ENCODE results near the gene CYB5R3. TPM values are rescaled to one million over a fixed set of nuclear protein-coding genes. Genes with fewer than 3 reads are reported as not detected.
A peak's percentile ranks its signal among the peaks of the same experiment; 100 is the strongest.

Gene CYB5R3
- polyA plus RNA-seq, 1 donor (not counting 4 experiments of a cell fraction or from before 2014, with no cell fraction given) = 102 TPM

DNA sequence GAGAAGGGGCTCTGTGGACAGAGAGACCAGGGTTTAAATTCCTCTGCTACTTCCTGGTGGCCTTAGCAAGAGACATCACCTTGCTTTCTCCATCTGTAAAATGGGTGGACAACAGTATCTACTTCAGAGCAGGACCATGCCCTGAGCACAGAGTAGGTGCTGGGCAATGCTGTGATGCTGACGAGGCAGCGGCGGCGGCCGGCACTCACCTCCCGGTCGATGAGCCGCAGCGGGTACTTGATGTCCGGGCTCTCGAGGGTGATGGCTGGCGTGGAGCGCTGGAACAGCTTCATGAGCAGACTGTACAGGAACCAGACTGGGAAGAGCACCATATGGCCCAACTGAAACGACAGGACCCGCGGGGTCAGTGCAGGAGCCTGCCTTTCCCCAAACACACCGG, 12.7 kb downstream of the CYB5R3 start:
- FAIRE-seq (no peak), DNase-seq (ENCODE audit: low read depth, low spot score) (no peak)
- Histone ChIP-seq H3K27ac (ENCODE audit: control insufficient read depth, insufficient read depth, low read length) (peak overlapping the region; percentile 73), H3K9me1 (ENCODE audit: control insufficient read depth, extremely low read depth, insufficient read depth, low read length) (no peaks in the 10 kb centered on the region), H3K9me3 (ENCODE audit: control insufficient read depth, low read depth, low read length) (no peaks in the 10 kb centered on the region), H3K4me1 (ENCODE audit: control insufficient read depth, extremely low read depth, insufficient read depth, low read length) (peaks cover 23% of the 10 kb centered on the region), H3K27me3 (ENCODE audit: control insufficient read depth, extremely low read depth, insufficient read depth, low read length) (no peaks in the 10 kb centered on the region), H3K79me2 (ENCODE audit: control insufficient read depth, insufficient read depth, low read length) (peaks cover 49% of the 10 kb centered on the region), H4K20me1 (ENCODE audit: control insufficient read depth, extremely low read depth, insufficient read depth, low read length) (no peaks in the 10 kb centered on the region), H3K4me3 (ENCODE audit: control insufficient read depth in 2 of 3, extremely low read depth in 1 of 3, insufficient read depth in 2 of 3, low read depth in 1 of 3, low read length in 3 of 3) (no peak overlapping the region), H3K4me2 (ENCODE audit: control insufficient read depth, extremely low read depth, insufficient read depth, low read depth, low read length) (no peak overlapping the region), H3K9ac (ENCODE audit: control insufficient read depth, extremely low read depth, insufficient read depth, low read length) (no peak overlapping the region), H2AFZ (ENCODE audit: control insufficient read depth, low read length) (no peak overlapping the region), H3K36me3 (ENCODE audit: control insufficient read depth in 2 of 2, extremely low read depth in 1 of 2, insufficient read depth in 2 of 2, low read length in 2 of 2) (peaks cover 16 to 19% of the 10 kb centered on the region in 2 experiments)
- TF ChIP-seq, protein P1, sequence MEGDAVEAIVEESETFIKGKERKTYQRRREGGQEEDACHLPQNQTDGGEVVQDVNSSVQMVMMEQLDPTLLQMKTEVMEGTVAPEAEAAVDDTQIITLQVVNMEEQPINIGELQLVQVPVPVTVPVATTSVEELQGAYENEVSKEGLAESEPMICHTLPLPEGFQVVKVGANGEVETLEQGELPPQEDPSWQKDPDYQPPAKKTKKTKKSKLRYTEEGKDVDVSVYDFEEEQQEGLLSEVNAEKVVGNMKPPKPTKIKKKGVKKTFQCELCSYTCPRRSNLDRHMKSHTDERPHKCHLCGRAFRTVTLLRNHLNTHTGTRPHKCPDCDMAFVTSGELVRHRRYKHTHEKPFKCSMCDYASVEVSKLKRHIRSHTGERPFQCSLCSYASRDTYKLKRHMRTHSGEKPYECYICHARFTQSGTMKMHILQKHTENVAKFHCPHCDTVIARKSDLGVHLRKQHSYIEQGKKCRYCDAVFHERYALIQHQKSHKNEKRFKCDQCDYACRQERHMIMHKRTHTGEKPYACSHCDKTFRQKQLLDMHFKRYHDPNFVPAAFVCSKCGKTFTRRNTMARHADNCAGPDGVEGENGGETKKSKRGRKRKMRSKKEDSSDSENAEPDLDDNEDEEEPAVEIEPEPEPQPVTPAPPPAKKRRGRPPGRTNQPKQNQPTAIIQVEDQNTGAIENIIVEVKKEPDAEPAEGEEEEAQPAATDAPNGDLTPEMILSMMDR (optimal IDR thresholded peaks at IDR 0.05 in 1 of 3, IDR thresholded peaks at IDR 0.05 in 1 of 3, conservative IDR thresholded peaks at IDR 0.05 in 1 of 3; ENCODE audit: extremely low read depth in 1 of 3, insufficient read depth in 2 of 3, low read length in 3 of 3) = no peak
- TF ChIP-seq EZH2 (IDR thresholded peaks at IDR 0.05; ENCODE audit: low read length) = no peak
- dilution Hi-C loops (cut with MboI; ENCODE audit: extremely low pct_ligation_motif_present, low sequenced_read_pairs) = no loop called here

DNA sequence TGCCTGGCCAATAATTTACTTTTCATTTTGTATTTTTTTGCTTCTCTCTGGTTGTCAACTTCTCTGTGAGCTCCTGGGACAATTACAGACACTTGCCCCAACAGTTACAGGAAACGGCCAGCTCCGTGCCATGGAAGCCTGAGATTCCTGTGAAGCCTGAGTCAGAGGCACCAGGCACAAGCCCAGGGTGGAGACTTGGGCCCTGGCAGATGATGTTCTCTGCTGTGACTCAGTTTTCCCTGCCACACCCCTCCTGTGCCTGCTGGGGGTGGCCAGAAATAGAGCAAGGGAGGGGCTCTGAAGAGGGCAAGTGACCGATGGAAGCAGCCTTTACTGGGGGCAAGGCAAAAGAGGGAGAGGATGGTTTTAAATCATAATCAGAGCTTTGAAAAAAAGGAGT, 13.7 kb downstream of the CYB5R3 start:
- TF ChIP-seq, protein P1 (optimal IDR thresholded peaks at IDR 0.05 in 1 of 3, IDR thresholded peaks at IDR 0.05 in 1 of 3, conservative IDR thresholded peaks at IDR 0.05 in 1 of 3; ENCODE audit: extremely low read depth in 1 of 3, insufficient read depth in 2 of 3, low read length in 3 of 3) = no peak
- no peak for TF ChIP-seq EZH2 (IDR thresholded peaks at IDR 0.05; ENCODE audit: low read length)
- H3K36me3 ChIP-seq (ENCODE audit: control insufficient read depth in 2 of 2, extremely low read depth in 1 of 2, insufficient read depth in 2 of 2, low read length in 2 of 2) = peaks cover 19 to 24% of the 10 kb centered on the region in 2 experiments
- H3K9me3 ChIP-seq (ENCODE audit: control insufficient read depth, low read depth, low read length) = no peaks in the 10 kb centered on the region
- peak overlapping the region; percentile 73 for H3K27ac ChIP-seq (ENCODE audit: control insufficient read depth, insufficient read depth, low read length)
- peak; percentile 92 for FAIRE-seq
- H3K79me2 ChIP-seq (ENCODE audit: control insufficient read depth, insufficient read depth, low read length) = peaks cover 45% of the 10 kb centered on the region
- dilution Hi-C loops (cut with MboI; ENCODE audit: extremely low pct_ligation_motif_present, low sequenced_read_pairs) = no loop called here
- no peak overlapping the region for H2AFZ ChIP-seq (ENCODE audit: control insufficient read depth, low read length)
- DNase-seq (ENCODE audit: low read depth, low spot score) = peak; percentile 84
- peaks cover 33% of the 10 kb centered on the region for H3K4me1 ChIP-seq (ENCODE audit: control insufficient read depth, extremely low read depth, insufficient read depth, low read length)
- no peak overlapping the region for H3K4me3 ChIP-seq (ENCODE audit: control insufficient read depth in 2 of 3, extremely low read depth in 1 of 3, insufficient read depth in 2 of 3, low read depth in 1 of 3, low read length in 3 of 3)
- no peaks in the 10 kb centered on the region for H4K20me1 ChIP-seq (ENCODE audit: control insufficient read depth, extremely low read depth, insufficient read depth, low read length)
- H3K27me3 ChIP-seq (ENCODE audit: control insufficient read depth, extremely low read depth, insufficient read depth, low read length) = no peaks in the 10 kb centered on the region
- peak overlapping the region; percentile 52 for H3K4me2 ChIP-seq (ENCODE audit: control insufficient read depth, extremely low read depth, insufficient read depth, low read depth, low read length)
- peak overlapping the region; percentile 60 for H3K9ac ChIP-seq (ENCODE audit: control insufficient read depth, extremely low read depth, insufficient read depth, low read length)
- no peaks in the 10 kb centered on the region for H3K9me1 ChIP-seq (ENCODE audit: control insufficient read depth, extremely low read depth, insufficient read depth, low read length)

Data from keratinocyte (primary cell).